Right lung (tissue), 5 donors: Measurements from ENCODE around the gene ALPL. TPM values are rescaled to one million over a fixed set of nuclear protein-coding genes. Genes with fewer than 3 reads are reported as not detected.

ENCODE experiments used
- DNase-seq, 2 donors: peaks; one replicate each; pipeline ENCODE4 v3.0.0-alpha.2; 2013
- polyA plus RNA-seq, 5 donors: library from polyadenylated mRNA; unstranded; fragments of 120-200 nt; gene quantifications; one replicate each; pipeline versions ENCODE4 v1.2.1 to v1.2.3, GENCODE V29; 2013; ENCODE audit warnings: inconsistent platforms in 1 of 5, low replicate concordance in 1 of 5; ENCODE audit not compliant: insufficient read length in 5 of 5, insufficient read depth in 1 of 5

The ALPL gene
- polyA plus RNA-seq, 5 donors: 1.0 to 2.2 (median 1.7) TPM

DNA sequence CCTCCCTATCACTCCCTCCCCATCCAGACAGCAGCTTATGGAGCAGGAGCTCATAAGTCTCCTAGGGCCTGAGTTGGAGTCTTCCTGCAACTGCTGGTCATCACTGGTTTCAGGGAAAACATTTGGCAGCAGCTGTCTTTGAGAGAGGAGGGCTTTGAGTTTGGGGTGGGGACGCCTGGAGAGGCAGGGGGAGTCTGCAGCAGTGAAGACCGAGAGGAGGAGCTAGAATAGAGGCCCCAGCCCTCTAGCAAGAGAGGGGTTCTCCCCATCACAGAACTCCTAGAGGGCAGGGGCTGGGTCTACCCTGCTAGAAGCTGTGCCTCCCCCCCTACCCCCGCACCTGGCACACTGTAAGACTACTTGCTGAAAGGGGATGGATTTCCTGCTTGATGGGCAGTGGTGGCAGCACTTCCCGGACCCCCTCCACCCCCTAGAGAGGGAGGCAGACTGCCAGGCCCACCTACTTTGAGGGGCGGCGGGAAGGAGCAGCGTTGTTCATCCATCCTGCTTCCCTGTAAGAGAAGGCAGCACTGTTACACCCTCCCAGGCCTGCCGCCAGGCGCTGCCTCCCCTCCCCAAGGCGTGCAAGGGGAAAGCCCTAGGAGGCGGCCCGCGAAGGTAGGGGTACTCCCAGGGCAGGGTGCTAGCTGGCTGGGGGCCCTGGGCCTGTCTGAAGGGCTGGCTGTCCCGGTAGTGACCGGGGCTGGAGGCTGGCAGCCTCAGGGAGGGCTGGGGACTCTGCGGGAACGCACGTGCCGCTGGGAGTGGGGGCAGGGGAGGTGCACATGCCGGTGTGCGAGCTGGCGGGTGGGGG is 109.5 kb downstream of the ALPL start:
- no peak for DNase-seq

DNA sequence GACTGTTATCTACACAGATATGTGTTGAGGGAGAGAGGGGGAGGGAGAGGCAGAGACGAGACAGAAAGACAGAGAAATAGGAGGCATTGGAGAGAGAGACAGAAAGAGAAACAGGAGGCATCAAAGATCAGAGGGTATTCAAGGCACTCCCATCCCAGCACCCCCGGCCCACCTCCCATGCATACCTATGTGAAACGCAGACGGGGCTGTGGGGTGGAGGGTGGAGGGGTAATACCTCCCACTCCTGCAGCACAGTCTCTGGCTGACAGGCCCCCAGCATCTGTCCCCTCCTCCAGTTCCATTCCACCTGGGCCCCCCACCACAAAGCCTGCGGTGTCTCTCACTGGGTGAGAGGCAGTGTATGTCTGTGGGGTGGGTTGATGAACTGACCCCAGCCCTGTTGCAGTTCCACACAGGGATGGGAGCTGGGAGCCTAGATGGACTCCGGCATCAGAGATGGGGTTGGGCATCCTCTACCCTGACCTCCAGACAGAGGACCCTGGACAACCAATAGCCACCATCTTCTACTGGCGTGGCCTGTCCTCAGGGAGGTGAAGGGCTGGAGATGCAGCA is 110.2 kb downstream of the ALPL start:
- no peak for DNase-seq

DNA sequence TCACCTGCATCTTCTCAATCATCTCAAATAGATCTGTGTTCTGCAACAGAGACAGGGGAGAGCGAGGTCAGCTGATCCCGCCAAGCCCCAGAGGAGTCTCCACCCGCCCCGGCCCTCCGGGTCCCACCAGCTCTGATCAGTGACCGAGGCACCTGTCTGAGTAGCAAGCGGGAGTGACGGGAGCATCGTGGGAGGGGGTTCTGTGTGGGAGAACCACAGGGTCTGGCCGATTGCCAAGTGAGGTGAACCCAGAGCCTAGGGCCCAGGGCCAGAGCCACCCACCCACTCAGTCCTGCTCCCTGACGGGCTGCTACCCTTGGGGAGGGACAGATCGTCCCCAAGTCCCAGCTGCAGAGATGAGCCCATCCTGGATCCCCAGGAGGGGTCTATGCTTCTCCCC is 110.8 kb downstream of the ALPL start:
- no peak for DNase-seq

DNA sequence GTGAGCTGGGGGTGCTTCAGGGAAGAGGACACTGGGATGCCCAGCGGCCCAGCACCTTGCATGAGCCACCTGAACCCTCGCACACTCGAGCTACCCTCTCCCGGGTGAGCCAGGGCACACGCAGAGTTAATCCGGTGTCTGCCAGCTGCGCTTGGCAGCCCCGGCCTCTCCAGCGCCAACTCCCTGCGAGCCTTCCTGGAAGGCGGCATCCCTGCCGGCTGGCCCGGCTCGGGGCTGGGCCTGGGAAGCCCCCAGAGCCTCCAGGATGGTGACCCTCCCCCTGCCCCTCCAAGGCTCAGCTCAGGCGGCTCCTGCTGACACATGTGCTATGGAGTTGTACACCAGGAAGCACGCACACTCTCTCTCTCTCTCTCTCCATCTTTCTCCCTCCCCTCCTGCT is 111.3 kb downstream of the ALPL start:
- DNase-seq: no peak

DNA sequence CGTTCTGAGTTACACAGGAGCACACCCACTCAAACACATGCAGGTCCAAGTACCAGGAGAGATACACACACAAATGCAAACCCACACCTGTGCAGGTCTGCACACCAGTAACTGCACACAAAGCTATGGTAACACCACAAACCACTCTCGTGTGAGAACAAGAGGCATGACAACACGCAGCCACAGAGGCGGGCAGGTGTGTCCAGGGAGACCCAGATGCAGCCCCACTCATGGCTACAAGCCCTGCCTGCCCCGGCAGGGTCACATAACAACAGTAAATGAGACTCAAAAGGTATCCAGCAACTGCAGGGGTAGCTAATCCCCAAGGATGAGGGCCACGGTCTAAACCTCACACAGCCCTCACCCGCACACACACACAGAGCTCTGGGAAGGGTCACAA is 111.8 kb downstream of the ALPL start:
- DNase-seq: no peak

DNA sequence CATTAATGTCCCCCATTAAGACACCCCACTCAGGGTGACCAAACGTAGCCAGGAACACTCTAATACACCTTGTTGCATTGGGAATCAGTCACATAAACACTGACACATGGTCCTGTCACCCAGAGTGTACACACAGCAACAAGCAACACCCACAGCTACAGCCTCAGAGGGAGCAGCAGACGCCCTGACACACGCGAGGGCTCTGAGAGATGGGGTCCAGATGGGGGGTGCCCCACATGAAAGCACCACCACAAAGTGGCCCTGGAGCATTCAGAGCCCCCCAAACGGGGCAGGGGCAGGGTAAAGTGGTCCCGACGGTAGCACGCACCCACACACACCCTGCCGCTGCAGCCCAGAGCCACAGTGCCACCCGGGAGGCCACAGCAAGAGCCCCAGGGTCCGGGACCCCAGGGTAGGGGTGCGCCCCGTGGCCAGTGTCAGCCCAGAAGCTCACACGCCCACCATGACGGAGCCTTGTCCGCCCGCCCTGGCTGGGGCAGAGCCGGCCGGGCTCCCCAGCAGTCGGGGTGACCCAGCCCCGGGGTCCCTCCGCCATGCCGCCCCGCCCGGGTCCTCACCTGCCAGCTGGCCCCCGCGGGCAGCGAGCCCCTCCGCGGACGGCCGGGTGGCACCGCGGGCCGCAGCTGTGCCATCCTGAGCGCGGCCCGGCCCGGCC is 112.7 kb downstream of the ALPL start:
- DNase-seq: no peak

DNA sequence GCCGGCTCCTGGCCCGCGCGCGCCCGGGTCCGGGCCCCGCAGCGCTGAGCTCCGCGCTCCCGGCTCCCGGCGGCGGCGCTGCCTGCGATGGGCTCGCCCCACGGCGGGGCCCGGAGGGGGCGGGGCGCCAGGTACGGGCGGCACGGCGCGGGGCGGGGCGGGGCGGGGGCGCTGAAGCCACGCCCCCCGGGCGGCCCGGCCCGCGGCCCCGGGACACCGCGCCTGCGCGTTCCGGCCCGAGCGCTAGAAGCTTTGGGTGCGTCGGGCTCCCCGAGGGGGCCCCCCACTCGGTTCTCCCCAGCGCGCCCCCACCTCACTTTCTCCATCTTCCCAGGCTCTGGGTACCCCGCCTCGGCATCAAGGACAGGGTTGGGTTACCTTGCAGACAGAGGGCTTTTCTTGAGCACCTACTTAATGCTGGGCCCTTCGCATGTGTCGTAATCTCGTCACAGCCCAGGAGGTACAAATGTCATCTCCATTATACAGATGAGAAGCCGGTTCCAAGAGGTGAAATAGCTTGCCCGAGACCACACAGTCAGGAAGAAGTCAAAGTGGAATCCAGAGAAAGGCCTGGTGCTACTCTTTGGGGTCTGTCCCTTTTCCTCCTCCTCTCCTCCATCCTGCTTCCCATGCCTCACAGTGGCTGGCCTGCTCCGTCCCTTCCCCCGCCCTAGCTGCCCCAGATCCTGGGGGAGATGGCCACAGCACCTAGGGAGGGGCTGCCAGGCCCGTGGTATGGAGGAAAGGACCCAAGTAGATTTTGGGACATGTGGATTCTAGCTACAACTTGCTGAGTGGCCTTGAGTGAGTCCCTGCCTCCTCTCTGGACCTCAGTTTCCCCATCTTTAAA is 113.5 kb downstream of the ALPL start:
- no peak for DNase-seq

DNA sequence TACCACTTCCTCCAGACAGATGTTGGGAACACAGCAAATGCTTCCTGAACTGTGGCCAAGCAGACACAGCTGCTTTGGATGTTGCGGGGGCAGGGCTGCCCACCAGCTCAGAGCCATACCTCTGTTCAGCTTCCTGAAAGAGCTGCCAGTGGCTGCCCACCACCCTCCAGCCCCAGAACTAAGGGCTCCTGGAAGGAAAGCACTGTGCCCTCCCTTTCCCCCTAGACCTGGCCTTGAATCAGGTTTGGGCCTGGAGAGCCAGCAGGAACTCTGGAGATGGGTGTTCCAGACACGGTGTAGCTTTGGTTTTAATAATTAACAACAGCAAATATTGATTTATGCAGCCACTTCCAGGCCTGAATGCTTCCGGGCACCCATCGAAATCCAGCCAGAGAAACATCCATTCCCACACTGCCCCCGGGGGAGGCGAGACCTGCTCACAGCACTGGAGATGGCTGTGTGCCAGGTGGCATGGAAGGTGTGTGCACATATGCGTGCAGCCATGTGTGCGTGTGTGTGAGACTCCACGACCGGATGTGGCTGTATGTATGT is 114.3 kb downstream of the ALPL start:
- peak; percentile 55 to 75 for DNase-seq

DNA sequence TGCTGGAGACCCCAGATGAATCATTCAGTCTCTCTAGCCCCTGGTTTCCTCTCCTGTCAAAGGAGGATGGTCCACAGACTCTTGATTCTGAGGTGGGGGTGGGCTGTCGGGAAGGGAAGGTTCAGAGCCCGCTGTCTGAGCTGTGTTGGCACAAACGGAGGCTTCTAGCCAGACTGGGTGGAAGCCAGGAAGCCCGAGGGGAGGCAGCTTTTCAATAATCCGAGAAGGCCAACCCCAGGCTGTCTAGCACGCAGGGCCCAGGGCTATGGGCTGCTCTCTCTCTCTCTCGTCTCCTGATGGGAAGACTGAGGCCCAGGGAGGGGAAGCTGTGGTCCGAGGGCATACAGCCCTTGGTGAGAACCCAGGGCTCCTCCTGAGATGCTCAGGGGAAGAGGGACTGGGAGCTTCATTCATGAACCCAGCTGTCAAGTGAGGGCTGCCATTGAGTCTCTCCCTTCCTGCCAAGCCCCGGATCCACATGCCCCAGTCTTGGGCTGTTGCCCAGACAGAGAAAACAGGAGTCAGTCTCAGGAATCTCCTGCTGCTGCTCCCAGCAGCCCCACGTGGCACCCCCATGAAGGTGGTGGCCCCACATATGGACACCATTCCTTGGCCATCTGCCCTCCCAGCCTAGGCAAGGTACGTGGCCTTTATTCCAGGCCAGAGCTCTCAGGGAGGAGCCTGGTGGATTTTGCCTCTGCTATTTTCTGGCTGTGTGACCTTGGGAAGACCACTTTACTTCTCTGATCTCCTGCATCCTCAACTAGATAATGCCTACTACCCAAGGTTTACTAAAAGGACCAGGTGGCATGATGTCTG is 115.6 kb downstream of the ALPL start:
- DNase-seq: no peak

DNA sequence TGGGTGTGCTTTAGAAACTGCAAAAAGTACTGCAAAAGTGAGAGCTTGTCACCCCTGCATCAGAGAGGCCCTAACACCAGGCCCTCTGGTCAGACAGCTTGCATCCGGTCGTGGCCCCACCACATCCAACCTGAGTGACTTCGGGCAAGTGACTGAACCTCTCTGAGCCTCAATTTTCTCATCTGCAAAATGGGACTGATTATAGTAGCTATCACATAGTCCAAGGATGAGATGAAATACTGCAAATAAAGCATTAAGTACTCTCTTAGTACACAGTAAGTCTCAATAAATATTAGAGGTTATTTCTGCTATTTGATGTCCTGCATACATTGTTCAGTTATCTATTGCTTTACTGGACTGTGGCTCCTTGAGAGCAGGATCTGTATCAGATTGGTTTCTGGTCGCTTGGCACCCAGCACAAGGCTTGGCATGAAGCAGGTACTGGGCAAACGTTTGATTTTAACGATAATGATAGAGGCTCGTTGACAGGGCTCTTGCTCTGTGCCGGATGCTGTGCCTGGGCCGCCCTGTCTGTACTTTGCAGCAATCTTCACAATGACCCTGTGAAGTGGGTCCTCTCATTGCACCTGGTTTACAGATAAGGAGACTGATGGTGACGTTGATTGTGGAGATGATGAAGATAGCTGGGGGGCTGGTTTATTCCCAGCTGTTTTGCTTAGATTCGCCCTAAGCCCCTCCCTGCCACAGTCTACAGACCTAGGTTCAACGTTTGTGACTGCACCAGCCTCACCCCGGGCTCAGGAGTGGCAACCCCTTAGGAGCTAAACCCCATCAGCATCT is 116.4 kb downstream of the ALPL start:
- DNase-seq: no peak

DNA sequence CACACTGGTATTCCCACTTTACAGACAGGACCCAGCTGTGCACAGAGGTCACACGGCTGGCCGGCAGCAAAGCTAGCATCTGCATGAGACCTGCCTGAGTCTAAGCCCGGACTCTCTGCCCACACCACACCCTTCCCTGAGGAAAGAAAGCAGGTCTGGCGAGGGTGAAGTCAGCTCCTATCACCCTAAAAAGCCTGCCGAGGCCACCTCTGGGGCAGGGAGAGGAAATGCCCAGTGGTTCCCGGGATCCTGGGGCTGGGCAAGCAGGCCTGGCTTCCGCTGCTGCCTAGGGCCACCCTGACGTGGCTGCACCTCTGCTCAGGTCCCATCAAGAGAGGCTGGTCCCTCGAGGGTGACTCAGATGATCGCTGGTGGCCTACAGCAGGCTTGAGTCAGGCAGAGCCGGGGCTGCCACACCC is 117.7 kb downstream of the ALPL start:
- DNase-seq: no peak

Other genes with a start within 250 kb of the ALPL start
- gene ECE1, start 219.0 kb upstream of the ALPL start, polyA plus RNA-seq: 10 to 100 TPM; 62.3 to 85.2 (median 80.4) TPM
- 10 to 100 TPM; 11.4 to 23.3 (median 19.2) TPM for gene NBPF3, start 69.3 kb upstream of the ALPL start, polyA plus RNA-seq
- 10 to 100 TPM; 21.3 to 57.9 (median 47.0) TPM for gene RAP1GAP, start 159.9 kb downstream of the ALPL start, polyA plus RNA-seq